WTC11 (cell line): ENCODE data around the gene HOXA10.

Source experiments
- CREB1 ChIP-seq: sonication (generic); formaldehyde crosslinking; IDR thresholded peaks from 2 replicates; pipeline ENCODE4 v1.8.0; 2023; ENCODE audit warnings: mild to moderate bottlenecking, missing genetic modification reagents
- CREM ChIP-seq: sonication (generic); formaldehyde crosslinking; IDR thresholded peaks from 2 replicates; pipeline ENCODE4 v1.8.1; 2022; ENCODE audit warnings: mild to moderate bottlenecking, missing genetic modification reagents, moderate library complexity
- KAT7 ChIP-seq: sonication (generic); formaldehyde crosslinking; IDR thresholded peaks from 2 replicates; pipeline ENCODE4 v1.8.1; 2023; ENCODE audit warnings: missing genetic modification reagents, mild to moderate bottlenecking, borderline replicate concordance
- NR3C1 ChIP-seq: sonication (generic); formaldehyde crosslinking; conservative IDR thresholded peaks from 2 replicates; pipeline ENCODE4 v1.8.1; 2023; ENCODE audit warnings: low read depth, mild to moderate bottlenecking, missing genetic modification reagents
- SP1 ChIP-seq: sonication (generic); formaldehyde crosslinking; conservative IDR thresholded peaks from 2 replicates; pipeline ENCODE4 v1.8.1; 2022; ENCODE audit warnings: missing genetic modification reagents
- ZBTB21 ChIP-seq: sonication (generic); formaldehyde crosslinking; IDR thresholded peaks from 2 replicates; pipeline ENCODE4 v1.8.1; 2023; ENCODE audit warnings: mild to moderate bottlenecking, missing genetic modification reagents, borderline replicate concordance
- TF ChIP-seq, protein P1 (sequence below): fragments of 200-600 bp; IDR thresholded peaks from 2 replicates; pipeline ENCODE4 v1.8.0; 2022; ENCODE audit warnings: antibody characterized with exemption
- TF ChIP-seq, protein P2 (sequence below): sonication (generic); formaldehyde crosslinking; IDR thresholded peaks from 2 replicates; pipeline ENCODE4 v1.8.1; 2022; ENCODE audit warnings: low read depth, missing genetic modification reagents, borderline replicate concordance

- TF ChIP-seq ZBTB21 (CRISPR knock-in tag) (no peak), SP1 (CRISPR knock-in tag) (no peak), CREM (no peak), KAT7 (CRISPR knock-in tag) (no peak), NR3C1 (CRISPR knock-in tag) (no peak), CREB1 (CRISPR knock-in tag) (no peak)
- TF ChIP-seq, protein P1, sequence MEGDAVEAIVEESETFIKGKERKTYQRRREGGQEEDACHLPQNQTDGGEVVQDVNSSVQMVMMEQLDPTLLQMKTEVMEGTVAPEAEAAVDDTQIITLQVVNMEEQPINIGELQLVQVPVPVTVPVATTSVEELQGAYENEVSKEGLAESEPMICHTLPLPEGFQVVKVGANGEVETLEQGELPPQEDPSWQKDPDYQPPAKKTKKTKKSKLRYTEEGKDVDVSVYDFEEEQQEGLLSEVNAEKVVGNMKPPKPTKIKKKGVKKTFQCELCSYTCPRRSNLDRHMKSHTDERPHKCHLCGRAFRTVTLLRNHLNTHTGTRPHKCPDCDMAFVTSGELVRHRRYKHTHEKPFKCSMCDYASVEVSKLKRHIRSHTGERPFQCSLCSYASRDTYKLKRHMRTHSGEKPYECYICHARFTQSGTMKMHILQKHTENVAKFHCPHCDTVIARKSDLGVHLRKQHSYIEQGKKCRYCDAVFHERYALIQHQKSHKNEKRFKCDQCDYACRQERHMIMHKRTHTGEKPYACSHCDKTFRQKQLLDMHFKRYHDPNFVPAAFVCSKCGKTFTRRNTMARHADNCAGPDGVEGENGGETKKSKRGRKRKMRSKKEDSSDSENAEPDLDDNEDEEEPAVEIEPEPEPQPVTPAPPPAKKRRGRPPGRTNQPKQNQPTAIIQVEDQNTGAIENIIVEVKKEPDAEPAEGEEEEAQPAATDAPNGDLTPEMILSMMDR, result no peak
- TF ChIP-seq, protein P2, sequence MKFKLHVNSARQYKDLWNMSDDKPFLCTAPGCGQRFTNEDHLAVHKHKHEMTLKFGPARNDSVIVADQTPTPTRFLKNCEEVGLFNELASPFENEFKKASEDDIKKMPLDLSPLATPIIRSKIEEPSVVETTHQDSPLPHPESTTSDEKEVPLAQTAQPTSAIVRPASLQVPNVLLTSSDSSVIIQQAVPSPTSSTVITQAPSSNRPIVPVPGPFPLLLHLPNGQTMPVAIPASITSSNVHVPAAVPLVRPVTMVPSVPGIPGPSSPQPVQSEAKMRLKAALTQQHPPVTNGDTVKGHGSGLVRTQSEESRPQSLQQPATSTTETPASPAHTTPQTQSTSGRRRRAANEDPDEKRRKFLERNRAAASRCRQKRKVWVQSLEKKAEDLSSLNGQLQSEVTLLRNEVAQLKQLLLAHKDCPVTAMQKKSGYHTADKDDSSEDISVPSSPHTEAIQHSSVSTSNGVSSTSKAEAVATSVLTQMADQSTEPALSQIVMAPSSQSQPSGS (CRISPR knock-in tag), result no peak
Observed at GRCh38 chr7:27203964-27204594, 30.0 kb upstream of the HOXA10 start.
